GM23338 (cell line): ENCODE data around the gene ZYG11A.
A peak's percentile ranks its signal among the peaks of the same experiment; 100 is the strongest.

Experiments
- CTCF ChIP-seq, 2 experiments: fragments of 200-600 bp in 1 of 2; sonication (generic) in 1 of 2; conservative IDR thresholded peaks; 2 replicates each; pipeline versions ENCODE4 v1.5.1 to v1.6.1; 2016 to 2017; ENCODE audit warnings: antibody characterized with exemption in 2 of 2, low read depth in 2 of 2, mild to moderate bottlenecking in 2 of 2, moderate library complexity in 1 of 2
- POLR2AphosphoS5 ChIP-seq: IDR thresholded peaks from 2 replicates; pipeline ENCODE4 v1.6.1; 2016; ENCODE audit warnings: antibody characterized with exemption, low read depth

- TF ChIP-seq POLR2AphosphoS5 = no peak
- TF ChIP-seq CTCF (conservative IDR thresholded peaks at IDR 0.05; ENCODE audit: low read depth in 2 of 2) = peak; percentile 53 to 85
Measured at GRCh38 chr1:52913537-52913936, 71.0 kb downstream of the ZYG11A start.
